ENCODE measurements around the gene NUP62.

- TF ChIP-seq CTCF (optimal IDR thresholded peaks at IDR 0.05 in 1 of 3, IDR thresholded peaks at IDR 0.05 in 1 of 3, conservative IDR thresholded peaks at IDR 0.05 in 1 of 3; ENCODE audit: extremely low read depth in 1 of 3, insufficient read depth in 2 of 3, low read length in 3 of 3) (no peak), EZH2 (IDR thresholded peaks at IDR 0.05; ENCODE audit: low read length) (no peak)
Measured at GRCh38 chr19:49863254-49863934, 65.9 kb downstream of the NUP62 start.

All from keratinocyte (primary cell).